ENCODE results near the gene LETMD1. TPM values are rescaled to one million over a fixed set of nuclear protein-coding genes. Genes with fewer than 3 reads are reported as not detected.

The LETMD1 gene
- total and polyA plus RNA-seq, 9 of the 15 experiments (the other 6 are each of a cell fraction or from before 2014, with no cell fraction given): 58.7 to 163 (median 75.4) TPM

- peak; percentile 61; the same call in 2 of the 3 replicates for ATAC-seq
- POLR2A ChIA-PET: interaction anchor here (0.7 to 1.8 kb wide), 4 partner anchors 10 to 22 kb away, joined by 3 to 4 read pairs (median 3); partner anchors contain the start of gene SLC11A2
- WGBS (ENCODE audit: insufficient coverage, low coverage, missing lambda C conversion rate): 67% methylated on average over 6 of the region's 6 CpGs
Measured at GRCh38 chr12:51004504-51004903, 43.6 kb upstream of the LETMD1 start.

More at GRCh38 chr12:51004504-51004903, 43.6 kb upstream of the LETMD1 start:
- peaks cover 5 to 6% of the 10 kb centered on the region in 2 experiments; a peak in 3 of 5 replicates for H3K4me1 ChIP-seq (replicated peaks in 1 of 2; ENCODE audit: control insufficient read depth in 2 of 2, insufficient read depth in 2 of 2, low read length in 2 of 2)
- TF ChIP-seq KAT2B (IDR thresholded peaks at IDR 0.05; ENCODE audit: low read depth, low read length) (no peak), PYGO2 (tag; IDR thresholded peaks at IDR 0.05) (no peak), RAD21 (CRISPR knock-in tag; conservative IDR thresholded peaks at IDR 0.05 in 1 of 2, IDR thresholded peaks at IDR 0.05 in 1 of 2) (peak; percentile 7 to 42; a peak in 2 of 4 replicates), REST (IDR thresholded peaks at IDR 0.05; ENCODE audit: borderline replicate concordance) (peak; percentile 34; the same call in 1 of the 2 replicates), REST (CRISPR knock-in tag; IDR thresholded peaks at IDR 0.05; ENCODE audit: low read depth) (no peak), CTCF (IDR thresholded peaks at IDR 0.05 in 2 of 3, conservative IDR thresholded peaks at IDR 0.05 in 1 of 3; ENCODE audit: insufficient read depth in 2 of 3, low read depth in 1 of 3, low read length in 3 of 3) (peak in 2 of 3 experiments; percentile 25 to 46; a peak in 2 of 6 replicates)
- no peak overlapping the region for H3K27ac ChIP-seq (ENCODE audit: extremely low read depth, low read depth, low read length)
- no peaks in the 10 kb centered on the region for H3K9me3 ChIP-seq (replicated peaks; ENCODE audit: control insufficient read depth, insufficient read depth, low read depth, low read length)
- no peak overlapping the region for H2AFZ ChIP-seq (ENCODE audit: low read depth, low read length)
- H3K9ac ChIP-seq (ENCODE audit: insufficient read depth in 1 of 2, low read depth in 2 of 2, low read length in 2 of 2): no peak overlapping the region
- peaks cover 9% of the 10 kb centered on the region for H3K79me2 ChIP-seq (ENCODE audit: control insufficient read depth, insufficient read depth, low read length)
- no peak overlapping the region for H3K4me2 ChIP-seq (ENCODE audit: insufficient read depth, low read length)
- no peaks in the 10 kb centered on the region for H4K20me1 ChIP-seq (replicated peaks; ENCODE audit: control insufficient read depth, insufficient read depth, low read length)
- no peaks in the 10 kb centered on the region for H3K27me3 ChIP-seq (ENCODE audit: control insufficient read depth in 2 of 2, insufficient read depth in 2 of 2, low read length in 2 of 2)
- no peak overlapping the region for H3K4me3 ChIP-seq
- in situ Hi-C loops (cut with MboI): no loop called here
- FAIRE-seq (peak; percentile 19), DNase-seq (ENCODE audit: extremely low read depth in 1 of 4, low spot score in 3 of 4) (peak in 1 of 4 experiments; percentile 17)
- intact Hi-C loops (cut with micrococcal nuclease): no loop called here
- no peaks in the 10 kb centered on the region for H3K9me1 ChIP-seq (ENCODE audit: control insufficient read depth, insufficient read depth, low read length)
- CTCF ChIA-PET (ENCODE audit: low intra/inter-chr PET ratio): no interaction called here
- no TSS peak for BruUV-seq (replicated peaks)
- H3K36me3 ChIP-seq (ENCODE audit: control insufficient read depth, insufficient read depth, low read length): peaks cover 62% of the 10 kb centered on the region

Measured in K562 (cell line).